ENCODE measurements around the gene CARF. TPM values are rescaled to one million over a fixed set of nuclear protein-coding genes. Genes with fewer than 3 reads are reported as not detected.

Gene CARF
- total and polyA plus RNA-seq, 12 donors: 1.9 to 27.9 (median 10.1) TPM

DNA sequence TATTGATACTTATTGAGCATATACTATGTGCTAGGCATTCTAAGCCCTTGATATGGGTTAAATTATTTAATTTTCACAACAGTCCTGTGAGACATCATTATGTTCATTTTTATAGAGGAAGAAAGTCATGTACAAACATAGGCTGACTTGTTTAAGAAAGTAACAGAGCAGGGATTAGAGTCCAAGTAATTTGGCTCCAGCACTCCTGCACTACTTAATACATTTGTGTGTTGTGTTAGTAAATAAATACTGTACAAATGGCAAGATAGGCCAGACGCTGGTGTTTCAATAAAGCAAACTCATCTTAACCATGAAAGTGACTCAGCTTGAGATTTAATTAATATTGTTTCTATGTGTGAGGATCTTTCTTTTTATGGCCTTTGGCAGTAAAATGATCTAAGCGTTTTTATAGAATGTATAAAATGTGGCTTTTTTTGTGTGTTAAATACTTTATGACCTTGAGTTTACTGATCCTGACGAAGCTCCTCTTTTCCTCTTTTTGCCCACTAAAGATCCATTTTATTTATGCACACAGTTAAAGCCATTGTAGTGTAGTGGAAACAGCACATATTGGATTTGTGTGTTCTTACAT lies 123.9 kb downstream of the CARF start:
- intact Hi-C loops (cut with DNase I): no loop called here
- TF ChIP-seq POLR2A (IDR thresholded peaks at IDR 0.05): no peak
- TF ChIP-seq, protein P1, sequence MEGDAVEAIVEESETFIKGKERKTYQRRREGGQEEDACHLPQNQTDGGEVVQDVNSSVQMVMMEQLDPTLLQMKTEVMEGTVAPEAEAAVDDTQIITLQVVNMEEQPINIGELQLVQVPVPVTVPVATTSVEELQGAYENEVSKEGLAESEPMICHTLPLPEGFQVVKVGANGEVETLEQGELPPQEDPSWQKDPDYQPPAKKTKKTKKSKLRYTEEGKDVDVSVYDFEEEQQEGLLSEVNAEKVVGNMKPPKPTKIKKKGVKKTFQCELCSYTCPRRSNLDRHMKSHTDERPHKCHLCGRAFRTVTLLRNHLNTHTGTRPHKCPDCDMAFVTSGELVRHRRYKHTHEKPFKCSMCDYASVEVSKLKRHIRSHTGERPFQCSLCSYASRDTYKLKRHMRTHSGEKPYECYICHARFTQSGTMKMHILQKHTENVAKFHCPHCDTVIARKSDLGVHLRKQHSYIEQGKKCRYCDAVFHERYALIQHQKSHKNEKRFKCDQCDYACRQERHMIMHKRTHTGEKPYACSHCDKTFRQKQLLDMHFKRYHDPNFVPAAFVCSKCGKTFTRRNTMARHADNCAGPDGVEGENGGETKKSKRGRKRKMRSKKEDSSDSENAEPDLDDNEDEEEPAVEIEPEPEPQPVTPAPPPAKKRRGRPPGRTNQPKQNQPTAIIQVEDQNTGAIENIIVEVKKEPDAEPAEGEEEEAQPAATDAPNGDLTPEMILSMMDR (IDR thresholded peaks at IDR 0.05): no peak
- H3K4me1 ChIP-seq (replicated peaks in 1 of 2): no peaks in the 10 kb centered on the region
- no peaks in the 10 kb centered on the region for H3K36me3 ChIP-seq (replicated peaks in 1 of 2)
- no peak for DNase-seq
- no peak overlapping the region for H3K4me3 ChIP-seq
- no peaks in the 10 kb centered on the region for H3K27me3 ChIP-seq
- no peaks in the 10 kb centered on the region for H3K9me3 ChIP-seq (replicated peaks in 1 of 3)
- H3K27ac ChIP-seq: peak overlapping the region in 1 of 5 donors; percentile 50
- WGBS, 4 donors: 60 to 72% (median 63%) methylated on average over 3 of the region's 3 CpGs

Small RNA genes within 50 kb of the gene (small RNA-seq; reads per million reads assigned to genes)
- 0 reads per million in 2 donors for gene AC010900.2

Other genes starting within 250 kb of the CARF start
- gene ICA1L, start 40.5 kb upstream of the CARF start, total RNA-seq: 10 to 100 TPM in 3 of 9 donors, 1 to 10 TPM in 6; 7.2 to 17.5 (median 8.1) TPM
- 10 to 100 TPM in 1 of 3 donors, 1 to 10 TPM in 2; 7.4 to 15.6 (median 9.7) TPM for gene ICA1L, start 40.5 kb upstream of the CARF start, polyA plus RNA-seq
- gene WDR12, start 602 bp upstream of the CARF start, total RNA-seq: 10 to 100 TPM; 12.4 to 54.1 (median 41.6) TPM
- gene WDR12, start 602 bp upstream of the CARF start, polyA plus RNA-seq: 10 to 100 TPM; 23.8 to 68.7 (median 33.5) TPM
- 10 to 100 TPM; 18.6 to 55.3 (median 31.3) TPM for gene NBEAL1, start 102.6 kb downstream of the CARF start, total RNA-seq
- gene NBEAL1, start 102.6 kb downstream of the CARF start, polyA plus RNA-seq: 1 to 10 TPM; 5.0 to 7.3 (median 7.3) TPM

Measured in adrenal gland (tissue), 12 donors.